Kidney (tissue), 14 donors: ENCODE data around the gene PHACTR1. TPM values are rescaled to one million over a fixed set of nuclear protein-coding genes. Genes with fewer than 3 reads are reported as not detected.

Experiments used
- DNase-seq, 5 donors: peaks; one replicate each; pipeline ENCODE4 v3.0.0-alpha.2; 2013 to 2020
- FAIRE-seq: peaks from 2 replicates; lab custom pipeline; 2012; peaks lifted over from hg19 to GRCh38; lab: Jason Lieb, UNC
- H3K27ac ChIP-seq, 2 donors: one replicate each; pipeline ENCODE4 v1.7.0; 2013; ENCODE audit warnings: low read depth in 2 of 2, low read length in 2 of 2, inconsistent platforms in 1 of 2
- H3K27me3 ChIP-seq: one replicate; pipeline ENCODE4 v1.7.1; 2013; ENCODE audit warnings: low read length, inconsistent platforms; ENCODE audit not compliant: control insufficient read depth, insufficient read depth
- H3K36me3 ChIP-seq, 3 donors: one replicate each; pipeline versions ENCODE4 v1.7.0 to v1.7.1; 2013; ENCODE audit warnings: low read length in 3 of 3, control low read depth in 1 of 3, inconsistent platforms in 1 of 3; ENCODE audit not compliant: insufficient read depth in 3 of 3, control insufficient read depth in 2 of 3
- H3K4me1 ChIP-seq, 3 donors: one replicate each; pipeline versions ENCODE4 v1.7.0 to v1.7.1; 2013; ENCODE audit warnings: low read length in 3 of 3, inconsistent platforms in 1 of 3, low read depth in 1 of 3; ENCODE audit not compliant: control insufficient read depth in 2 of 3, insufficient read depth in 2 of 3
- H3K4me3 ChIP-seq, 3 donors: one replicate each; pipeline versions ENCODE4 v1.7.0 to v1.8.1; 2013; ENCODE audit warnings: low read length in 3 of 3, control low read depth in 1 of 3, inconsistent platforms in 1 of 3
- H3K9ac ChIP-seq, 3 donors: one replicate each; pipeline versions ENCODE4 v1.7.0 to v1.7.1; 2013; ENCODE audit warnings: low read length in 3 of 3, control low read depth in 1 of 3, inconsistent platforms in 1 of 3
- H3K9me3 ChIP-seq, 3 donors: one replicate each; pipeline versions ENCODE4 v1.7.0 to v1.7.1; 2013; ENCODE audit warnings: low read length in 3 of 3, control low read depth in 1 of 3, inconsistent platforms in 1 of 3; ENCODE audit not compliant: control insufficient read depth in 2 of 3, insufficient read depth in 1 of 3
- CTCF ChIP-seq: IDR thresholded peaks from 3 replicates; pipeline ENCODE4 v1.5.1; 2012; ENCODE audit warnings: mild to moderate bottlenecking, moderate library complexity, borderline replicate concordance; ENCODE audit not compliant: insufficient read depth; ENCODE audit errors: extremely low read depth
- intact Hi-C: fragments of 100-400 bp; cut with DNase I; formaldehyde crosslinking; loops from one replicate; pipeline ENCODE4 v1.11.1; 2022
- polyA plus RNA-seq: library from polyadenylated mRNA; stranded (reverse); fragments of 350-450 nt; fragmentation: Illumina TruSeq; extraction: RNeasy Lipid Tissue Mini Kit (QIAGEN cat#74804); gene quantifications from one replicate; pipeline ENCODE4 v1.2.3, GENCODE V29; 2014; ENCODE audit warnings: low read depth, low replicate concordance; ENCODE audit not compliant: insufficient read depth
- total RNA-seq: library from RNA; stranded (reverse); fragmentation: NEBNext Ultra II Directional; extraction: Animal tissue kit (Norgen Biotek cat#: 25700); gene quantifications from one replicate; pipeline ENCODE4 v1.2.1, GENCODE V29; 2021
- donor health status: control.
- donor health status: control.
- donor health status: control.
- donor health status: control.
- donor health status: control.
- donor health status: DM: yes; HTN: yes; CAD: no.
- donor health status: Normal renal cell carcinoma (clear cell type).

Gene PHACTR1
- total and polyA plus RNA-seq, 2 donors from 2014 or later = 3.3 to 33.6 TPM

- Histone ChIP-seq H3K27ac (no peak overlapping the region), H3K9me3 (peaks cover 0 to 5% (median 3%) of the 10 kb centered on the region in 3 donors), H3K9ac (no peak overlapping the region), H3K36me3 (peaks cover 3 to 24% (median 8%) of the 10 kb centered on the region in 3 donors), H3K4me3 (no peak overlapping the region), H3K4me1 (peaks cover 0 to 11% (median 5%) of the 10 kb centered on the region in 3 donors), H3K27me3 (no peaks in the 10 kb centered on the region)
- no peak for TF ChIP-seq CTCF
- FAIRE-seq (no peak), DNase-seq (no peak)
- intact Hi-C loops = no loop called here
Observed at GRCh38 chr6:13290335-13290734, 573.8 kb downstream of the PHACTR1 start.

- FAIRE-seq = no peak
- no peak overlapping the region for H3K27ac ChIP-seq
- no peak overlapping the region for H3K9ac ChIP-seq
- peaks cover 3 to 15% (median 8%) of the 10 kb centered on the region in 3 donors for H3K36me3 ChIP-seq
- intact Hi-C loops = no loop called here
- H3K4me1 ChIP-seq = peaks cover 0 to 11% (median 11%) of the 10 kb centered on the region in 3 donors
- H3K4me3 ChIP-seq = no peak overlapping the region
- no peak for TF ChIP-seq CTCF
- no peak for DNase-seq
- no peaks in the 10 kb centered on the region for H3K27me3 ChIP-seq
- no peaks in the 10 kb centered on the region for H3K9me3 ChIP-seq
Observed at GRCh38 chr6:13292774-13293173, 576.2 kb downstream of the PHACTR1 start.

GRCh38 chr6:13294499-13295069 is 578.0 kb downstream of the PHACTR1 start:
- Histone ChIP-seq H3K27me3 (no peaks in the 10 kb centered on the region), H3K27ac (no peak overlapping the region), H3K36me3 (peaks cover 3 to 15% (median 11%) of the 10 kb centered on the region in 3 donors), H3K9ac (no peak overlapping the region), H3K9me3 (no peaks in the 10 kb centered on the region), H3K4me1 (peaks cover 0 to 9% (median 7%) of the 10 kb centered on the region in 3 donors), H3K4me3 (no peak overlapping the region)
- FAIRE-seq = no peak
- intact Hi-C loops = no loop called here
- TF ChIP-seq CTCF = no peak
- no peak for DNase-seq

- H3K4me1 ChIP-seq = peaks cover 0 to 17% (median 9%) of the 10 kb centered on the region in 3 donors
- no peaks in the 10 kb centered on the region for H3K27me3 ChIP-seq
- intact Hi-C loops = no loop called here
- no peaks in the 10 kb centered on the region for H3K9me3 ChIP-seq
- H3K36me3 ChIP-seq = peaks cover 6 to 15% (median 11%) of the 10 kb centered on the region in 3 donors
- no peak overlapping the region for H3K4me3 ChIP-seq
- DNase-seq (peak in 3 of 5 donors; percentile 40 to 50 (median 42)), FAIRE-seq (no peak)
- no peak overlapping the region for H3K27ac ChIP-seq
- TF ChIP-seq CTCF = no peak
- H3K9ac ChIP-seq = no peak overlapping the region
Observed at GRCh38 chr6:13295576-13295975, 579.0 kb downstream of the PHACTR1 start.
